ENCODE measurements around the gene PRKRIP1.
A peak's percentile ranks its signal among the peaks of the same experiment; 100 is the strongest.

The PRKRIP1 gene

GRCh38 chr7:102449136-102449535 lies 53.0 kb downstream of the PRKRIP1 start:
- POLR2A ChIA-PET: no interaction called here
- no peak overlapping the region for H3K4me3 ChIP-seq (ENCODE audit: low read depth, low read length)
- H3K36me3 ChIP-seq (ENCODE audit: control insufficient read depth in 2 of 2, insufficient read depth in 1 of 2, low read length in 2 of 2): peaks cover 0 to 18% of the 10 kb centered on the region in 2 experiments; a peak in 1 of 3 replicates
- no peaks in the 10 kb centered on the region for H3K9me3 ChIP-seq (ENCODE audit: control insufficient read depth, insufficient read depth, low read depth, low read length)
- CTCF ChIA-PET: interaction anchor here (0.7 kb wide), 2 partner anchors 37 to 42 kb away, joined by 3 read pairs; no protein-coding TSS in a partner anchor
- no peak overlapping the region for H3K27ac ChIP-seq (ENCODE audit: extremely low read depth, low read depth, low read length)
- TF ChIP-seq YY1 (tag by site-specific recombination; IDR thresholded peaks at IDR 0.05): no peak
- 0 out of 2 replicates have a peak, but pooled peaks have one; percentile 22 for TF ChIP-seq ZNF121 (tag by site-specific recombination; IDR thresholded peaks at IDR 0.05)
- no peak for TF ChIP-seq ZNF449 (tag by site-specific recombination; IDR thresholded peaks at IDR 0.05)
- H3K4me1 ChIP-seq (ENCODE audit: control insufficient read depth, insufficient read depth, low read length): no peaks in the 10 kb centered on the region

GRCh38 chr7:102450242-102450641 lies 54.1 kb downstream of the PRKRIP1 start:
- H3K27ac ChIP-seq (ENCODE audit: extremely low read depth, low read depth, low read length): no peak overlapping the region

GRCh38 chr7:102451371-102452054 lies 55.4 kb downstream of the PRKRIP1 start:
- Histone ChIP-seq H3K4me3 (ENCODE audit: low read depth, low read length) (no peak overlapping the region), H3K4me1 (ENCODE audit: control insufficient read depth, insufficient read depth, low read length) (peaks cover under 1% of the 10 kb centered on the region; the same call in 1 of the 2 replicates)
- CTCF ChIA-PET: interaction anchor here (2.0 kb wide), 1 partner anchor 47 kb away, joined by 9 read pairs; no protein-coding TSS in a partner anchor

More at GRCh38 chr7:102450242-102450641, 54.1 kb downstream of the PRKRIP1 start:
- H3K9me3 ChIP-seq (ENCODE audit: control insufficient read depth, insufficient read depth, low read depth, low read length): no peaks in the 10 kb centered on the region
- H3K36me3 ChIP-seq (ENCODE audit: control insufficient read depth in 2 of 2, insufficient read depth in 1 of 2, low read length in 2 of 2): peaks cover 0 to 14% of the 10 kb centered on the region in 2 experiments; a peak in 1 of 3 replicates
- POLR2A ChIA-PET: interaction anchor here (1.2 kb wide), 1 partner anchor 10 kb away, joined by 4 read pairs; no protein-coding TSS in a partner anchor
- no peaks in the 10 kb centered on the region for H3K4me1 ChIP-seq (ENCODE audit: control insufficient read depth, insufficient read depth, low read length)
- no peak overlapping the region for H3K4me3 ChIP-seq (ENCODE audit: low read depth, low read length)
- peak; percentile 59; the same call in 1 of the 2 replicates for TF ChIP-seq EGR2 (tag by site-specific recombination; IDR thresholded peaks at IDR 0.05; ENCODE audit: low read depth)
- TF ChIP-seq ZNF768 (tag by site-specific recombination; IDR thresholded peaks at IDR 0.05): no peak
- peak; percentile 37; the same call in 1 of the 2 replicates for TF ChIP-seq CTCF (tag by site-specific recombination; IDR thresholded peaks at IDR 0.05)
- peak; percentile 46 for TF ChIP-seq ZFHX2 (tag by site-specific recombination; conservative IDR thresholded peaks at IDR 0.05)
- no peak for TF ChIP-seq ZSCAN23 (tag by site-specific recombination; IDR thresholded peaks at IDR 0.05)
- CTCF ChIA-PET: no interaction called here

GRCh38 chr7:102452451-102452850 lies 56.3 kb downstream of the PRKRIP1 start:
- TF ChIP-seq ZNF19 (tag by site-specific recombination; IDR thresholded peaks at IDR 0.05; ENCODE audit: low read depth) (no peak), ZNF121 (tag by site-specific recombination; IDR thresholded peaks at IDR 0.05) (peak; percentile 98)

More at GRCh38 chr7:102451371-102452054, 55.4 kb downstream of the PRKRIP1 start:
- POLR2A ChIA-PET: no interaction called here
- Histone ChIP-seq H3K36me3 (ENCODE audit: control insufficient read depth in 2 of 2, insufficient read depth in 1 of 2, low read length in 2 of 2) (peaks cover 0 to 14% of the 10 kb centered on the region in 2 experiments; a peak in 2 of 3 replicates), H3K9me3 (ENCODE audit: control insufficient read depth, insufficient read depth, low read depth, low read length) (no peaks in the 10 kb centered on the region), H3K27ac (ENCODE audit: extremely low read depth, low read depth, low read length) (no peak overlapping the region)
- TF ChIP-seq ZNF639 (tag by site-specific recombination; IDR thresholded peaks at IDR 0.05): no peak

More at GRCh38 chr7:102452451-102452850, 56.3 kb downstream of the PRKRIP1 start:
- H3K27ac ChIP-seq (ENCODE audit: extremely low read depth, low read depth, low read length): no peak overlapping the region
- H3K4me3 ChIP-seq (ENCODE audit: low read depth, low read length): no peak overlapping the region
- ChIA-PET CTCF (interaction anchor here (2.0 kb wide), 1 partner anchor 48 kb away, joined by 9 read pairs; no protein-coding TSS in a partner anchor), POLR2A (no interaction called here)
- H3K36me3 ChIP-seq (ENCODE audit: control insufficient read depth in 2 of 2, insufficient read depth in 1 of 2, low read length in 2 of 2): peaks cover 5 to 9% of the 10 kb centered on the region in 2 experiments; a peak in 2 of 3 replicates
- H3K4me1 ChIP-seq (ENCODE audit: control insufficient read depth, insufficient read depth, low read length): peaks cover 3% of the 10 kb centered on the region; the same call in 1 of the 2 replicates
- H3K9me3 ChIP-seq (ENCODE audit: control insufficient read depth, insufficient read depth, low read depth, low read length): no peaks in the 10 kb centered on the region
